COLO829 (cell line): ENCODE measurements around the gene C13orf46.

Experiments
- DNase-seq: peaks from one replicate; pipeline ENCODE4 v3.0.0; 2012; ENCODE audit warnings: low spot score

C13orf46 gene

GRCh38 chr13:113970810-113971470 lies 2.9 kb downstream of the C13orf46 start:
- no peak for DNase-seq

GRCh38 chr13:113969973-113970611 lies 3.8 kb downstream of the C13orf46 start:
- no peak for DNase-seq

- DNase-seq, result no peak
These were observed 4.4 kb downstream of the C13orf46 start for GRCh38 chr13:113969311-113969972.

GRCh38 chr13:113968463-113969310 lies 5.2 kb downstream of the C13orf46 start:
- no peak for DNase-seq

GRCh38 chr13:113967729-113968462 lies 6.0 kb downstream of the C13orf46 start:
- DNase-seq, result no peak

- no peak for DNase-seq
These were observed 6.6 kb downstream of the C13orf46 start for GRCh38 chr13:113967206-113967720.

GRCh38 chr13:113965968-113966884 lies 7.7 kb downstream of the C13orf46 start:
- DNase-seq, result no peak

GRCh38 chr13:113965383-113965874 lies 8.4 kb downstream of the C13orf46 start:
- DNase-seq, result no peak

GRCh38 chr13:113964251-113964995 lies 9.5 kb downstream of the C13orf46 start:
- DNase-seq, result no peak

GRCh38 chr13:113963376-113963775 lies 10.5 kb downstream of the C13orf46 start:
- DNase-seq, result no peak

- DNase-seq, result no peak
These were observed 10.9 kb downstream of the C13orf46 start for GRCh38 chr13:113962975-113963374.

- no peak for DNase-seq
These were observed 11.5 kb downstream of the C13orf46 start for GRCh38 chr13:113962386-113962785.

- DNase-seq, result no peak
These were observed 13.5 kb downstream of the C13orf46 start for GRCh38 chr13:113960276-113960948.

- no peak for DNase-seq
These were observed 14.7 kb downstream of the C13orf46 start for GRCh38 chr13:113959198-113959597.

GRCh38 chr13:113958373-113958772 lies 15.5 kb downstream of the C13orf46 start:
- DNase-seq, result no peak

GRCh38 chr13:113956571-113956970 lies 17.3 kb downstream of the C13orf46 start:
- DNase-seq, result no peak

- no peak for DNase-seq
These were observed 18.2 kb downstream of the C13orf46 start for GRCh38 chr13:113955691-113956090.

- no peak for DNase-seq
These were observed 18.6 kb downstream of the C13orf46 start for GRCh38 chr13:113955235-113955634.
